Measurements from ENCODE around the gene AUTS2. TPM values are rescaled to one million over a fixed set of nuclear protein-coding genes. Genes with fewer than 3 reads are reported as not detected.

AUTS2 gene
- total RNA-seq, 1 donor from 2014 or later, result 56.0 TPM

DNA sequence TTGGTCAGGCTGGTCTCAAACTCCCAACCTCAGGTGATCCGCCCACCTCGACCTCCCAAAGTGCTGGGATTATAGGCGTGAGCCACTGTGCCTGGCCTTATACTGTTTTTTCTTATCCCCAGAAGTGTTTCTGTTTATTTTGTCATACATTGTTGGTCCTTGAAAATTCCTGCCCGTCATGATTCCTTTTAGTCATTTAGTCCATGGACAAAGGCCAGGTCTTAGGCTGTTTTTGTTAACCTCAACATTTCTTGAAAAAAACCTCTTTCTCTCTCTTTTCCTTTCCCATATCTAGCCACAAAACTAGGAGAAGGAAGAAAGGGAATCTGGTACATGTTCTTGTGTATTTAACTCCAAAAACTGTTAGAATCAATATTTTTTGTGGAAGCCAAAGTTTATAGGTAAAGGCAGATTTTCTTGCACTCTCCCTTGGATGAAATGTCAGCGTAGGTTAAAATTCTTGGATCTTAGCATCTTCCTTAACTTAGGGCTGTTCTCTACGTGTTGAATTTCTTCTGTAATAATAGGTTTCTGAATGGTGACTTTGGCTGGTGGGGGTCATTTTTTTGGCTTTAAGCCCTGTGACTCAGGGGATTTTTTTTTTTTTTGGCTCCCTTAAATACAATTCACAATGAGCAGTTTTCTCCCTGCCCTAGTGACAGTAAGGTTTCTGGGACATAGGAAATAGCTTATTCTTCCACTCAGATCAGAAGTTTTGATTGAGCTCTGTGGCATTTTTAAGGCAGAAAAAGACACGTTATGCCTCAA lies 500.8 kb downstream of the AUTS2 start:
- H3K27ac ChIP-seq, result no peak overlapping the region
- no peak overlapping the region for H3K4me3 ChIP-seq
- H3K36me3 ChIP-seq, result no peaks in the 10 kb centered on the region
- H3K27me3 ChIP-seq, result no peaks in the 10 kb centered on the region
- no peak for ATAC-seq
- DNase-seq, result no peak
- peaks cover 5% of the 10 kb centered on the region for H3K4me1 ChIP-seq
- TF ChIP-seq, protein P1, sequence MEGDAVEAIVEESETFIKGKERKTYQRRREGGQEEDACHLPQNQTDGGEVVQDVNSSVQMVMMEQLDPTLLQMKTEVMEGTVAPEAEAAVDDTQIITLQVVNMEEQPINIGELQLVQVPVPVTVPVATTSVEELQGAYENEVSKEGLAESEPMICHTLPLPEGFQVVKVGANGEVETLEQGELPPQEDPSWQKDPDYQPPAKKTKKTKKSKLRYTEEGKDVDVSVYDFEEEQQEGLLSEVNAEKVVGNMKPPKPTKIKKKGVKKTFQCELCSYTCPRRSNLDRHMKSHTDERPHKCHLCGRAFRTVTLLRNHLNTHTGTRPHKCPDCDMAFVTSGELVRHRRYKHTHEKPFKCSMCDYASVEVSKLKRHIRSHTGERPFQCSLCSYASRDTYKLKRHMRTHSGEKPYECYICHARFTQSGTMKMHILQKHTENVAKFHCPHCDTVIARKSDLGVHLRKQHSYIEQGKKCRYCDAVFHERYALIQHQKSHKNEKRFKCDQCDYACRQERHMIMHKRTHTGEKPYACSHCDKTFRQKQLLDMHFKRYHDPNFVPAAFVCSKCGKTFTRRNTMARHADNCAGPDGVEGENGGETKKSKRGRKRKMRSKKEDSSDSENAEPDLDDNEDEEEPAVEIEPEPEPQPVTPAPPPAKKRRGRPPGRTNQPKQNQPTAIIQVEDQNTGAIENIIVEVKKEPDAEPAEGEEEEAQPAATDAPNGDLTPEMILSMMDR (IDR thresholded peaks at IDR 0.05), result no peak
- intact Hi-C loops (cut with DNase I), result no loop called here
- H3K9me3 ChIP-seq, result no peaks in the 10 kb centered on the region

DNA sequence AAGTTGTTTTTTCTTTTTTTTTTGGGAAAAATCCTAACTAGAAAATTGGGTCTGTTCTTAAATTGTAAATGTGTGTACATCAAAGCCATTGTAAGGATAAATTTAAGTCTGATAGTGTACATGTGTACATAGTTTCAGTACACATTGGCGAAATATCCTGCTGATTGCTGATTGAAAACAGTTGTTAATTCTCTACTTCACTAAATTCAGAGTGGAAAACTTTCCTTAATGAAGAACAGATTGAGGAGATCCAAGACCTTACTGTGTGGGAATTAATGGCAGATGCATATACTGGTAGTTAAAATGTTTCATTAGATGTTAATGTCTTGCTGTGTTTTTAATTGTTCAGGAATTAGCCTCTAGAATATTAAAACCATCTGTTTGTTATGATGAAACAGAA lies 506.0 kb downstream of the AUTS2 start:
- no peak overlapping the region for H3K4me3 ChIP-seq
- H3K27ac ChIP-seq, result no peak overlapping the region
- H3K36me3 ChIP-seq, result no peaks in the 10 kb centered on the region
- TF ChIP-seq, protein P1 (IDR thresholded peaks at IDR 0.05), result no peak
- H3K27me3 ChIP-seq, result no peaks in the 10 kb centered on the region
- no peaks in the 10 kb centered on the region for H3K9me3 ChIP-seq
- intact Hi-C loops (cut with DNase I), result no loop called here
- DNase-seq (no peak), ATAC-seq (no peak)
- H3K4me1 ChIP-seq, result peaks cover under 1% of the 10 kb centered on the region

DNA sequence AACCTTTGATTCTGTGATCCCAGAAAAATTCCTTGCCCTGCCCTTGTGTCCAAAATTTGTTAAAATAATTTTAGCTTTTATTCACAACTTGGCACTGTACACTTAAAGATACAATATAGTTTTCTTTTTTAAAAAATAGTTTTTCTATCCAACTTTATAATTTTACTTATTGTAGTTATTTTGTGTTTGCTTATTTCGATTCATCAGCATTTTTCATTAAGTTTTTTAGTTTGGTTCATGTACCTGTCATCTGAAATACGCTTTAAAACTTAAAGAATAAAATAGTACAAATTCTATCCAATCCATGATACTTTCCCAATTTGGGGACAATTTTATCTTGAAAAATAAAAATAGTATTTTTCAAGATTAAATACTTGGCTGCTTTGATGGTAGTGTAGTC lies 514.8 kb downstream of the AUTS2 start:
- Histone ChIP-seq H3K36me3 (no peaks in the 10 kb centered on the region), H3K4me1 (no peaks in the 10 kb centered on the region), H3K4me3 (no peak overlapping the region), H3K9me3 (no peaks in the 10 kb centered on the region), H3K27ac (no peak overlapping the region), H3K27me3 (no peaks in the 10 kb centered on the region)
- no peak for DNase-seq
- TF ChIP-seq, protein P1 (IDR thresholded peaks at IDR 0.05), result no peak
- intact Hi-C loops (cut with DNase I), result no loop called here
- ATAC-seq, result no peak

DNA sequence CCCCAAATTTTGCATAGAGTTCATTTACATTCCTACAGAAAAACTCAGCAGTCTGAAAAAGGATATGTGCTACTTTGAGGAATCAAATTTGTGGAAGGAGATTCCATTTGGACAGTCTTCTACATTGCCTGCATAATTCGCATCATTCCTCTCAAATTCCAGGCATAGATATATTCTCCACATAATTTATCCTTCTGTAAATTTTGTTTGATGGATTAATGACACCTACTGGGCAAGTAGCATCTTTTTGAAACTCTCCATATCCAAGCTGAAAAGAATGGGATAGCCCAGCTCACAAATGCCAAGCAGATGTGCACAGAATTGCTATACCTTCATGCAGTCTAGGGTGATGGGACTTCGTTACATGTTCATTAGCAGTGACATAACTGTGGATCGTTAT lies 515.3 kb downstream of the AUTS2 start:
- no peak for DNase-seq
- Histone ChIP-seq H3K27me3 (no peaks in the 10 kb centered on the region), H3K4me1 (no peaks in the 10 kb centered on the region), H3K27ac (no peak overlapping the region), H3K36me3 (no peaks in the 10 kb centered on the region), H3K9me3 (no peaks in the 10 kb centered on the region), H3K4me3 (no peak overlapping the region)
- intact Hi-C loops (cut with DNase I), result no loop called here
- ATAC-seq, result no peak
- TF ChIP-seq, protein P1 (IDR thresholded peaks at IDR 0.05), result no peak

DNA sequence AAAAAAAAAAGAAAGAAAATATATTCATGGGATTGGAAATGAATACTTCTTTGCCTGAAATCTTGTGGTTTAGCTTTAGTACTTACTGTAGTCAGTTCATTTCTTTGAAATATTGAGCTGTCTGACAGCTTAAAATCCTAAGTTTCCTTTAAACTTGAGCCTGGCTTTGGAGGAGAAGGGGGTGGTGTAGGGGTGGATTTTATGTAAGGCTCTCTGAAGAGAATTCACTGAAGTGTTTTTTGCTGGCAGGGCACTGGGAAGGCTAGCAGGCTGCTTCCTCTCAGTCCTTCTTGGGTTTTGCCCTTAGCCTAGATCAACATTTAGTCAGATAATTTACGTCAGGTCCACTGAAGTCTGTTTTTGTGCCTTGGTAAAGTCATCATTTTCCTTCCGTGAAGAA lies 516.5 kb downstream of the AUTS2 start:
- DNase-seq (no peak), ATAC-seq (peak; percentile 36)
- TF ChIP-seq, protein P1 (IDR thresholded peaks at IDR 0.05), result no peak
- Histone ChIP-seq H3K9me3 (no peaks in the 10 kb centered on the region), H3K4me1 (no peaks in the 10 kb centered on the region), H3K4me3 (no peak overlapping the region), H3K27ac (no peak overlapping the region), H3K36me3 (no peaks in the 10 kb centered on the region), H3K27me3 (no peaks in the 10 kb centered on the region)
- intact Hi-C loops (cut with DNase I), result no loop called here
